ENCODE measurements around the gene CAMTA1.

GRCh38 chr1:7570311-7570710, 785.1 kb downstream of the CAMTA1 start:
- TF ChIP-seq CTCF (IDR thresholded peaks at IDR 0.05; ENCODE audit: borderline replicate concordance, extremely low read depth, low read length, poor library complexity, severe bottlenecking), result no peak
- TF ChIP-seq EZH2 (IDR thresholded peaks at IDR 0.05; ENCODE audit: borderline replicate concordance, low read depth, low read length, severe bottlenecking), result no peak

All from DND-41 (cell line).